K562 (cell line): ENCODE results near the gene ANXA7. TPM values are rescaled to one million over a fixed set of nuclear protein-coding genes. Genes with fewer than 3 reads are reported as not detected.

Experiments used
- ELK3 ChIP-seq: fragments of 450-650 bp; formaldehyde crosslinking; IDR thresholded peaks from 2 replicates; pipeline ENCODE4 v1.4.0; 2020; ENCODE audit warnings: mild to moderate bottlenecking
- EP300 ChIP-seq: IDR thresholded peaks from 2 replicates; pipeline ENCODE4 v1.6.1; 2012; ENCODE audit warnings: low read length, improper control_type of control experiment
- ETV5 ChIP-seq: sonication (generic); formaldehyde crosslinking; IDR thresholded peaks from 2 replicates; pipeline ENCODE4 v1.4.0; 2020; ENCODE audit warnings: low read depth, mild to moderate bottlenecking, missing genetic modification reagents
- GTF2E2 ChIP-seq: fragments of 200-800 bp; sonication (Bioruptor generic); IDR thresholded peaks from 2 replicates; pipeline ENCODE4 v1.6.1; 2016; ENCODE audit warnings: missing genetic modification characterization, missing compliant biosample characterization
- NR3C1 ChIP-seq: sonication (generic); formaldehyde crosslinking; IDR thresholded peaks from 2 replicates; pipeline ENCODE4 v1.8.1; 2022; ENCODE audit warnings: missing genetic modification reagents
- PHB2 ChIP-seq: fragments of 450-650 bp; IDR thresholded peaks from 2 replicates; pipeline ENCODE4 v1.6.1; 2017; ENCODE audit warnings: low read depth
- ZC3H11A ChIP-seq: IDR thresholded peaks from 2 replicates; pipeline ENCODE4 v1.6.1; 2012; ENCODE audit warnings: low read depth, low read length, improper control_type of control experiment
- ZNF41 ChIP-seq: fragments of 250-450 bp; sonication (Bioruptor Pico); conservative IDR thresholded peaks from 2 replicates; pipeline ENCODE4 v1.4.0; 2020; ENCODE audit warnings: mild to moderate bottlenecking
- ZNF707 ChIP-seq: fragments of 250-450 bp; sonication (Bioruptor Pico); conservative IDR thresholded peaks from 2 replicates; pipeline ENCODE4 v1.8.0; 2022; ENCODE audit warnings: inconsistent platforms, mild to moderate bottlenecking, moderate library complexity
- ZZZ3 ChIP-seq: fragments of 450-650 bp; IDR thresholded peaks from 2 replicates; pipeline ENCODE4 v1.6.1; 2016; ENCODE audit warnings: antibody characterized with exemption, mild to moderate bottlenecking, moderate library complexity
- polyA plus RNA-seq, 8 experiments: library from polyadenylated mRNA; depleted of rRNA in 4 of 8; stranded (reverse) in 5 of 8; unstranded in 3 of 8; fragments of >200 nt; fragmentation: Nextera tagmentation in 2 of 8; fragmentation: Illumina TruSeq in 1 of 8; extraction: Ambion mirVana in 2 of 8; extraction: Trizol in 1 of 8; gene quantifications; 2 replicates each; pipeline versions ENCODE4 v1.2.1 to v1.2.3, GENCODE V29; 2011 to 2014; ENCODE audit warnings: inconsistent platforms in 1 of 8, missing spikeins in 1 of 8
- total RNA-seq, 7 experiments: library from RNA; depleted of rRNA in 6 of 7; stranded (reverse); fragments of >200 nt in 6 of 7; fragmentation: Illumina TruSeq in 2 of 7; extraction: Trizol in 2 of 7; gene quantifications; 2 replicates each; pipeline versions ENCODE4 v1.2.1 to v1.2.3, GENCODE V29; 2011 to 2021; ENCODE audit warnings: low replicate concordance in 1 of 7
- TF ChIP-seq, protein P1 (sequence below): fragments of 450-650 bp; IDR thresholded peaks from 2 replicates; pipeline ENCODE4 v1.6.1; 2016; ENCODE audit warnings: low read depth, mild to moderate bottlenecking, moderate library complexity
- TF ChIP-seq, protein P2 (sequence below), 2 experiments: fragments of 250-450 bp in 1 of 2; fragments of 450-650 bp in 1 of 2; sonication (Bioruptor Pico) in 1 of 2; IDR thresholded peaks; 2 replicates each; pipeline versions ENCODE4 v1.6.1 to v1.8.0; 2016 to 2021; ENCODE audit warnings: mild to moderate bottlenecking in 2 of 2, moderate library complexity in 2 of 2, missing compliant biosample characterization in 1 of 2, missing genetic modification characterization in 1 of 2
- TF ChIP-seq, protein P3 (sequence below): sonication (generic); formaldehyde crosslinking; IDR thresholded peaks from 2 replicates; pipeline ENCODE4 v1.8.0; 2023; ENCODE audit warnings: missing genetic modification reagents, mild to moderate bottlenecking, borderline replicate concordance
- TF ChIP-seq, protein P4 (sequence below): sonication (generic); formaldehyde crosslinking; IDR thresholded peaks from 2 replicates; pipeline ENCODE4 v1.4.0; 2020; ENCODE audit warnings: mild to moderate bottlenecking, missing genetic modification reagents
- TF ChIP-seq, protein P5 (sequence below): fragments of 250-450 bp; sonication (Bioruptor Pico); IDR thresholded peaks from 2 replicates; pipeline ENCODE4 v1.4.0; 2020; ENCODE audit warnings: borderline replicate concordance

Gene ANXA7
- total and polyA plus RNA-seq, 9 of the 15 experiments (the other 6 are each of a cell fraction or from before 2014, with no cell fraction given), result 81.6 to 157 (median 122) TPM

DNA sequence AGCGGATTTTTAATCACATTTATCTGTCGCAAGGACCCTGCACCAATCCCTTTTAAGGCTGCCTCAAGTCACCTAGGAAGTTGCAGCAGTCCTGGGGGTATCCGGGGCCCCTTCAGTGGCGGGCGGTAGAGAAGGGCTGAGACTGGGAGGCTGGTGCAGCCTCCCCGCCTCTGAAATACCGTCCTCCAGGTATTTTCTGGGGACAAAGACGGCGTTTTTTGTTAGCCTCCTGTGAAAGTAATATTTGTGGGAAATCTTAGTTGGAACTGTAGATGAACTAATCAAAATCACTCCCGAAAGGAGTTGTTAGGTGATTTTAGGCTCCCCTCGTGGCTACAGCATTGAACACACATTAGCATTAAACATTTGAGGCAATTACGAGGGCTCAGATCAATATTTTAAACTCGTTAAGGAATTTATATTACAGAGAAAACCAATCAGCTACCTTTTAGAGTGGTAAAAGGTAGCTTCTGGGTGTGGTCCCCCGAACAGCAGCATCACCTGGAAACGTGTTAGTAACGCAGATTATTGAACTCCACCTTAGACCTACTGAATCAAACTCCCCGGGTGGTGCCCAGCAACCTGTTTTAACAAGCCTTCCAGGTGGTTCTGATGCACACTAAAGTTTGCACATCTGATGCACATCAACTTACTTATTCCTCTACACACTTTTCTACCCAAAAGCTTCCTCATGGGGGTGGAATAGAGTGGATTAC is 530 bp upstream of the ANXA7 start (continued):
- TF ChIP-seq, protein P1, sequence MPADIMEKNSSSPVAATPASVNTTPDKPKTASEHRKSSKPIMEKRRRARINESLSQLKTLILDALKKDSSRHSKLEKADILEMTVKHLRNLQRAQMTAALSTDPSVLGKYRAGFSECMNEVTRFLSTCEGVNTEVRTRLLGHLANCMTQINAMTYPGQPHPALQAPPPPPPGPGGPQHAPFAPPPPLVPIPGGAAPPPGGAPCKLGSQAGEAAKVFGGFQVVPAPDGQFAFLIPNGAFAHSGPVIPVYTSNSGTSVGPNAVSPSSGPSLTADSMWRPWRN, result no peak
- no peak for TF ChIP-seq ETV5
- TF ChIP-seq ZNF41, result no peak
- TF ChIP-seq, protein P2, sequence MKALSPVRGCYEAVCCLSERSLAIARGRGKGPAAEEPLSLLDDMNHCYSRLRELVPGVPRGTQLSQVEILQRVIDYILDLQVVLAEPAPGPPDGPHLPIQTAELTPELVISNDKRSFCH (CRISPR knock-in tag; IDR thresholded peaks at IDR 0.05), result no peak
- TF ChIP-seq, protein P2 (tag; IDR thresholded peaks at IDR 0.05), result no peak
- TF ChIP-seq NR3C1, result no peak
- no peak for TF ChIP-seq ZNF707
- no peak for TF ChIP-seq ZZZ3
- TF ChIP-seq, protein P3, sequence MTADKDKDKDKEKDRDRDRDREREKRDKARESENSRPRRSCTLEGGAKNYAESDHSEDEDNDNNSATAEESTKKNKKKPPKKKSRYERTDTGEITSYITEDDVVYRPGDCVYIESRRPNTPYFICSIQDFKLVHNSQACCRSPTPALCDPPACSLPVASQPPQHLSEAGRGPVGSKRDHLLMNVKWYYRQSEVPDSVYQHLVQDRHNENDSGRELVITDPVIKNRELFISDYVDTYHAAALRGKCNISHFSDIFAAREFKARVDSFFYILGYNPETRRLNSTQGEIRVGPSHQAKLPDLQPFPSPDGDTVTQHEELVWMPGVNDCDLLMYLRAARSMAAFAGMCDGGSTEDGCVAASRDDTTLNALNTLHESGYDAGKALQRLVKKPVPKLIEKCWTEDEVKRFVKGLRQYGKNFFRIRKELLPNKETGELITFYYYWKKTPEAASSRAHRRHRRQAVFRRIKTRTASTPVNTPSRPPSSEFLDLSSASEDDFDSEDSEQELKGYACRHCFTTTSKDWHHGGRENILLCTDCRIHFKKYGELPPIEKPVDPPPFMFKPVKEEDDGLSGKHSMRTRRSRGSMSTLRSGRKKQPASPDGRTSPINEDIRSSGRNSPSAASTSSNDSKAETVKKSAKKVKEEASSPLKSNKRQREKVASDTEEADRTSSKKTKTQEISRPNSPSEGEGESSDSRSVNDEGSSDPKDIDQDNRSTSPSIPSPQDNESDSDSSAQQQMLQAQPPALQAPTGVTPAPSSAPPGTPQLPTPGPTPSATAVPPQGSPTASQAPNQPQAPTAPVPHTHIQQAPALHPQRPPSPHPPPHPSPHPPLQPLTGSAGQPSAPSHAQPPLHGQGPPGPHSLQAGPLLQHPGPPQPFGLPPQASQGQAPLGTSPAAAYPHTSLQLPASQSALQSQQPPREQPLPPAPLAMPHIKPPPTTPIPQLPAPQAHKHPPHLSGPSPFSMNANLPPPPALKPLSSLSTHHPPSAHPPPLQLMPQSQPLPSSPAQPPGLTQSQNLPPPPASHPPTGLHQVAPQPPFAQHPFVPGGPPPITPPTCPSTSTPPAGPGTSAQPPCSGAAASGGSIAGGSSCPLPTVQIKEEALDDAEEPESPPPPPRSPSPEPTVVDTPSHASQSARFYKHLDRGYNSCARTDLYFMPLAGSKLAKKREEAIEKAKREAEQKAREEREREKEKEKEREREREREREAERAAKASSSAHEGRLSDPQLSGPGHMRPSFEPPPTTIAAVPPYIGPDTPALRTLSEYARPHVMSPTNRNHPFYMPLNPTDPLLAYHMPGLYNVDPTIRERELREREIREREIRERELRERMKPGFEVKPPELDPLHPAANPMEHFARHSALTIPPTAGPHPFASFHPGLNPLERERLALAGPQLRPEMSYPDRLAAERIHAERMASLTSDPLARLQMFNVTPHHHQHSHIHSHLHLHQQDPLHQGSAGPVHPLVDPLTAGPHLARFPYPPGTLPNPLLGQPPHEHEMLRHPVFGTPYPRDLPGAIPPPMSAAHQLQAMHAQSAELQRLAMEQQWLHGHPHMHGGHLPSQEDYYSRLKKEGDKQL (CRISPR knock-in tag), result no peak
- TF ChIP-seq, protein P4, sequence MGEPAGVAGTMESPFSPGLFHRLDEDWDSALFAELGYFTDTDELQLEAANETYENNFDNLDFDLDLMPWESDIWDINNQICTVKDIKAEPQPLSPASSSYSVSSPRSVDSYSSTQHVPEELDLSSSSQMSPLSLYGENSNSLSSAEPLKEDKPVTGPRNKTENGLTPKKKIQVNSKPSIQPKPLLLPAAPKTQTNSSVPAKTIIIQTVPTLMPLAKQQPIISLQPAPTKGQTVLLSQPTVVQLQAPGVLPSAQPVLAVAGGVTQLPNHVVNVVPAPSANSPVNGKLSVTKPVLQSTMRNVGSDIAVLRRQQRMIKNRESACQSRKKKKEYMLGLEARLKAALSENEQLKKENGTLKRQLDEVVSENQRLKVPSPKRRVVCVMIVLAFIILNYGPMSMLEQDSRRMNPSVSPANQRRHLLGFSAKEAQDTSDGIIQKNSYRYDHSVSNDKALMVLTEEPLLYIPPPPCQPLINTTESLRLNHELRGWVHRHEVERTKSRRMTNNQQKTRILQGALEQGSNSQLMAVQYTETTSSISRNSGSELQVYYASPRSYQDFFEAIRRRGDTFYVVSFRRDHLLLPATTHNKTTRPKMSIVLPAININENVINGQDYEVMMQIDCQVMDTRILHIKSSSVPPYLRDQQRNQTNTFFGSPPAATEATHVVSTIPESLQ (CRISPR knock-in tag), result no peak
- TF ChIP-seq, protein P5, sequence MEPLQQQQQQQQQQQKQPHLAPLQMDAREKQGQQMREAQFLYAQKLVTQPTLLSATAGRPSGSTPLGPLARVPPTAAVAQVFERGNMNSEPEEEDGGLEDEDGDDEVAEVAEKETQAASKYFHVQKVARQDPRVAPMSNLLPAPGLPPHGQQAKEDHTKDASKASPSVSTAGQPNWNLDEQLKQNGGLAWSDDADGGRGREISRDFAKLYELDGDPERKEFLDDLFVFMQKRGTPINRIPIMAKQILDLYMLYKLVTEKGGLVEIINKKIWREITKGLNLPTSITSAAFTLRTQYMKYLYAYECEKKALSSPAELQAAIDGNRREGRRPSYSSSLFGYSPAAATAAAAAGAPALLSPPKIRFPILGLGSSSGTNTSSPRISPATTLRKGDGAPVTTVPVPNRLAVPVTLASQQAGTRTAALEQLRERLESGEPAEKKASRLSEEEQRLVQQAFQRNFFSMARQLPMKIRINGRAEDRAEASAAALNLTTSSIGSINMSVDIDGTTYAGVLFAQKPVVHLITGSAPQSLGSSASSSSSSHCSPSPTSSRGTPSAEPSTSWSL (CRISPR knock-in tag), result no peak
- TF ChIP-seq ZC3H11A, result 0 out of 2 replicates have a peak, but pooled peaks have one; percentile 23
- no peak for TF ChIP-seq PHB2
- TF ChIP-seq EP300, result no peak
- TF ChIP-seq ELK3 (CRISPR knock-in tag), result peak; percentile 79; the same call in 1 of the 2 replicates
- no peak for TF ChIP-seq GTF2E2
